ENCODE data around the gene MAPKAPK2. TPM values are rescaled to one million over a fixed set of nuclear protein-coding genes. Genes with fewer than 3 reads are reported as not detected.
A peak's percentile ranks its signal among the peaks of the same experiment; 100 is the strongest.

Gene MAPKAPK2
- total RNA-seq, 1 donor from 2014 or later, result 87.9 TPM

DNA sequence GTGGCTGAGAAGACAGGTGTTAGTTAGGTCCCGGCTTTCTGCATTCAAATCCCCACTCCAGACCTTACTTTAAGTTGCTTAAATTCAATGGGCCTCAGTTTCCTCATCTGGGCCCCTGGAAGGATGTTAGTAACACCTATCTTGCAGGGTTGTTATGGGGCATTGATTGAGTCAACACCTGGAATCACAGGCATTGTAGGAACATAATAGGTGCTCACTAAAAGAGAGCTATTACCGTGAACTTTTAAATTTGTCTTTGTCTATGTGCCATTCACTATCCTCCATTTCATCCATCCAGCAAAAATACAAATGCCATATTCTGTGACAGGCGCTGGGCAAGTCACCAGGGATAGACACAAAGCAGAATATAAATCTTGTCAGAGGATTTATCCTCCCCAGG is 10.5 kb upstream of the MAPKAPK2 start:
- H3K27me3 Mint-ChIP-seq (ENCODE audit: low read depth), result peaks cover 4% of the 10 kb centered on the region

DNA sequence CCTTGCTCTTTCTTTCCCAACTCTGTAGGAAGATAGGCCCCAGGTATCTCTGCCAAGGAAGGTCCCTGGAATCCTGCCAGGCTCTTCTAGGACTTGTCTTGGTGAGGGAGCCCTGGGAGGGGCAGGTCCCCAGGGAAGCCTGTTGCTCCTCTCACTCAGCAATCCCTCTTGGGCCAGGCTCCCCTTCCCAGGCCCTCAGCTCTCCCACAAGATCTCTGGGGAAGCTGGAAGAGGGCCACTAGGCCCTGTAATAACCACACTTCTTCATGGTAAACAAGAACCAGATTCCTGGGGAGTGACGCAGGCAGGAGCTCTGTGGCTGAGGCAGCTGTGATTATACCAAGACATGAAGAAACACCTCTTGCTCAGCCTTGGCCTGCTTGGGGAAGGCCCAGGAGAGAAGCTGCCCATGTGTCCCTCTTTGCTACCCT is 9.9 kb upstream of the MAPKAPK2 start:
- Mint-ChIP-seq H3K27ac (ENCODE audit: unreplicated experiment) (peak overlapping the region; percentile 99), H3K9me3 (ENCODE audit: low read depth) (no peaks in the 10 kb centered on the region), H3K27me3 (ENCODE audit: low read depth) (peaks cover 5% of the 10 kb centered on the region), H3K36me3 (ENCODE audit: low read depth) (no peaks in the 10 kb centered on the region), H3K4me1 (ENCODE audit: low read depth) (peaks cover 17% of the 10 kb centered on the region), H3K4me3 (ENCODE audit: unreplicated experiment) (peak overlapping the region; percentile 15)
- DNase-seq (ENCODE audit: low spot score), result no peak
- no peak for TF ChIP-seq CTCF (IDR thresholded peaks at IDR 0.05)

More for the DNA sequence above, 10.5 kb upstream of the MAPKAPK2 start:
- peaks cover 17% of the 10 kb centered on the region for H3K4me1 Mint-ChIP-seq (ENCODE audit: low read depth)
- no peaks in the 10 kb centered on the region for H3K36me3 Mint-ChIP-seq (ENCODE audit: low read depth)
- H3K27ac Mint-ChIP-seq (ENCODE audit: unreplicated experiment), result peak overlapping the region; percentile 99
- no peak for TF ChIP-seq CTCF (IDR thresholded peaks at IDR 0.05)
- no peak overlapping the region for H3K4me3 Mint-ChIP-seq (ENCODE audit: unreplicated experiment)
- H3K9me3 Mint-ChIP-seq (ENCODE audit: low read depth), result no peaks in the 10 kb centered on the region
- DNase-seq (ENCODE audit: low spot score), result no peak

- no peak for TF ChIP-seq CTCF (IDR thresholded peaks at IDR 0.05)
- Mint-ChIP-seq H3K27ac (ENCODE audit: unreplicated experiment) (no peak overlapping the region), H3K4me1 (ENCODE audit: low read depth) (peaks cover 17% of the 10 kb centered on the region), H3K9me3 (ENCODE audit: low read depth) (no peaks in the 10 kb centered on the region), H3K27me3 (ENCODE audit: low read depth) (peaks cover 2% of the 10 kb centered on the region), H3K36me3 (ENCODE audit: low read depth) (no peaks in the 10 kb centered on the region), H3K4me3 (ENCODE audit: unreplicated experiment) (no peak overlapping the region)
- no peak for DNase-seq (ENCODE audit: low spot score)
Measured at GRCh38 chr1:206676499-206676898, 8.2 kb upstream of the MAPKAPK2 start.

- TF ChIP-seq CTCF (IDR thresholded peaks at IDR 0.05), result no peak
- Mint-ChIP-seq H3K27ac (ENCODE audit: unreplicated experiment) (no peak overlapping the region), H3K27me3 (ENCODE audit: low read depth) (peaks cover 9% of the 10 kb centered on the region), H3K36me3 (ENCODE audit: low read depth) (no peaks in the 10 kb centered on the region), H3K9me3 (ENCODE audit: low read depth) (no peaks in the 10 kb centered on the region), H3K4me1 (ENCODE audit: low read depth) (peaks cover 17% of the 10 kb centered on the region), H3K4me3 (ENCODE audit: unreplicated experiment) (no peak overlapping the region)
- no peak for DNase-seq (ENCODE audit: low spot score)
Measured at GRCh38 chr1:206678490-206678889, 6.2 kb upstream of the MAPKAPK2 start.

GRCh38 chr1:206679738-206680211 is 4.9 kb upstream of the MAPKAPK2 start:
- Mint-ChIP-seq H3K9me3 (ENCODE audit: low read depth) (no peaks in the 10 kb centered on the region), H3K27me3 (ENCODE audit: low read depth) (peaks cover 9% of the 10 kb centered on the region), H3K36me3 (ENCODE audit: low read depth) (no peaks in the 10 kb centered on the region), H3K4me1 (ENCODE audit: low read depth) (peaks cover 18% of the 10 kb centered on the region), H3K4me3 (ENCODE audit: unreplicated experiment) (no peak overlapping the region), H3K27ac (ENCODE audit: unreplicated experiment) (no peak overlapping the region)
- no peak for DNase-seq (ENCODE audit: low spot score)
- TF ChIP-seq CTCF (IDR thresholded peaks at IDR 0.05), result no peak

All from chondrocyte (in vitro differentiated cells).